Neutrophil (primary cell): ENCODE measurements around the gene SPRR5.

Experiments
- H3K27ac ChIP-seq: fragments of 200-600 bp; sonication (generic); 2 replicates; pipeline ENCODE4 v1.5.1; 2016; ENCODE audit warnings: mild to moderate bottlenecking, moderate library complexity
- H3K27me3 ChIP-seq: fragments of 200-600 bp; sonication (generic); 2 replicates; pipeline ENCODE4 v1.6.0; 2016; ENCODE audit warnings: mild to moderate bottlenecking
- H3K36me3 ChIP-seq: fragments of 200-600 bp; sonication (generic); 2 replicates; pipeline ENCODE4 v1.5.1; 2017
- H3K4me1 ChIP-seq, 2 experiments: fragments of 200-600 bp in 1 of 2; sonication (generic) in 1 of 2; 1 replicate in 1 of 2; 2 replicates in 1 of 2; pipeline versions ENCODE4 v1.5.1 to v1.6.1; 2013 to 2016; ENCODE audit warnings: low read depth in 1 of 2, low read length in 1 of 2, mild to moderate bottlenecking in 1 of 2, moderate library complexity in 1 of 2; ENCODE audit not compliant: control insufficient read depth in 1 of 2, insufficient read depth in 1 of 2
- H3K4me3 ChIP-seq, 2 experiments: fragments of 200-600 bp in 1 of 2; sonication (generic) in 1 of 2; 1 replicate in 1 of 2; 2 replicates in 1 of 2; pipeline ENCODE4 v1.5.1; 2013 to 2016; ENCODE audit warnings: low read depth in 1 of 2, low read length in 1 of 2, mild to moderate bottlenecking in 1 of 2, moderate library complexity in 1 of 2
- H3K9me3 ChIP-seq: fragments of 200-600 bp; sonication (generic); 2 replicates; pipeline ENCODE4 v1.5.1; 2016
- CTCF ChIP-seq: fragments of 200-600 bp; sonication (generic); IDR thresholded peaks from 2 replicates; pipeline ENCODE4 v1.5.1; 2016; ENCODE audit warnings: antibody characterized with exemption

Gene SPRR5

GRCh38 chr1:152959273-152959672 is 12.3 kb downstream of the SPRR5 start:
- H3K4me3 ChIP-seq = no peak overlapping the region
- peaks cover 3% of the 10 kb centered on the region for H3K27me3 ChIP-seq
- H3K9me3 ChIP-seq = no peaks in the 10 kb centered on the region
- no peaks in the 10 kb centered on the region for H3K4me1 ChIP-seq
- TF ChIP-seq CTCF = no peak
- no peak overlapping the region for H3K27ac ChIP-seq
- H3K36me3 ChIP-seq = no peaks in the 10 kb centered on the region

- Histone ChIP-seq H3K9me3 (no peaks in the 10 kb centered on the region), H3K27me3 (peaks cover 3% of the 10 kb centered on the region), H3K27ac (no peak overlapping the region), H3K36me3 (no peaks in the 10 kb centered on the region), H3K4me3 (no peak overlapping the region), H3K4me1 (no peaks in the 10 kb centered on the region)
- TF ChIP-seq CTCF = no peak
These were observed 12.9 kb downstream of the SPRR5 start for GRCh38 chr1:152959801-152960451.

DNA sequence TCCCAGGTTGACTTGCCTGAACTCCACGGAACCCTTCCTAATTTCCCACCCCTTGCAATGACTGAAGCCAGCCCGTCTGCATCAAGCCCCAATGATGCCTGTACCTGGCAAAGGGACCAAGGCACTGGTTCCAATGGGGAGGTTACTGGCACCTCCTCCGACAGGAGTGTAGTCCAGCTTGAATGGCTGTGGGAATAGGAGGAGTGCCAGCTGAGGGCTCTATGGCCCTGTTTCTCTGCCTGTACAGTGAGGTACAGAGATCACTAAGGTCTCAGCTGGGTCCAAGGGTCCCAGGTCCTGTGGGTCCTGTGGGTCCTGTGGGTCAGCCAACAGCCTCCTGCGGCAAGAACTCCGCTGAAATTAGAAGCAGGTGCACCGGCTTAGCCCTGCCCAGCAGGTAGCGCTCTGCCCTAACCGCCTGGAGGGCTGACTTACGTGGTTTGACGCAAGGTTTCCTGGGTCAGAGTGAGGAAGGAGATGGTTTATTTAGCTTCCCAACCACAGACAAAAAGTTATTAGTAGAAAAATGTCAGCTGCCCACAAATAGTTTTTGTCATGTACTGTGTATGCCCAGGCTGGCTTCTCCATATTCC is 13.5 kb downstream of the SPRR5 start:
- Histone ChIP-seq H3K4me1 (no peaks in the 10 kb centered on the region), H3K27me3 (peaks cover 4% of the 10 kb centered on the region), H3K9me3 (no peaks in the 10 kb centered on the region), H3K36me3 (no peaks in the 10 kb centered on the region), H3K27ac (no peak overlapping the region), H3K4me3 (no peak overlapping the region)
- TF ChIP-seq CTCF = no peak

DNA sequence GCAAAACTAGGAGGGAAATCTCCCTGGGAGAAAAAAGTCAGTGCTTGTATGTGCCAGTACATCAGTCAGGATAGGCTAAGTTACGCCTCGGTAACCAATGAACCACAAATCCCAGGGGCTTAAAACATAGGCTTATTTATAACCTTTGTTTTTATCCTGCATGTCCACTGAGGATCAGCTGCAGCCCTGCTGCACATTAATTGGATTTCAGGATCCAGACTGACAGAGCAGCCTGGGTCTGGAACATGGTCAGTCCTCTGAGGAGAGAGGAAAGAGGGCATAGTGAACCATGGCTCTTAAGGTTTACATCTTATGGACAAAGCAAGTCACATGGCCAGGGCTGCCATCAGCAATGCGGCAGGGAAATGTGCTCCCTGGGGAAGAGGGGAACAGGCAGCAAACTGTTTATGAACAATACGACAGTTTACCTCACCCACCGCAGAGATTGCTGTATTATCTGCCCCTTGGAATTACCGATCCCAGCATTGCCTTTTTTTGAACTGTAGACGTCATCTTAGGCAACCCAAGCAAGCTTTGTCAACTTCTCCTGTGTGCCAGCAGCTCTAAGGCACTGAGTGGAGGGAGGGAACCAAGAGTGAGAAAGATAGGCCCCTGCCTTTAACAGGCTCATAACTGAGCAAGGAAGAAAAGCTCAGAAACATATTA is 14.4 kb downstream of the SPRR5 start:
- Histone ChIP-seq H3K27me3 (peaks cover 12% of the 10 kb centered on the region), H3K4me3 (no peak overlapping the region), H3K27ac (no peak overlapping the region), H3K9me3 (no peaks in the 10 kb centered on the region), H3K4me1 (no peaks in the 10 kb centered on the region), H3K36me3 (no peaks in the 10 kb centered on the region)
- no peak for TF ChIP-seq CTCF

DNA sequence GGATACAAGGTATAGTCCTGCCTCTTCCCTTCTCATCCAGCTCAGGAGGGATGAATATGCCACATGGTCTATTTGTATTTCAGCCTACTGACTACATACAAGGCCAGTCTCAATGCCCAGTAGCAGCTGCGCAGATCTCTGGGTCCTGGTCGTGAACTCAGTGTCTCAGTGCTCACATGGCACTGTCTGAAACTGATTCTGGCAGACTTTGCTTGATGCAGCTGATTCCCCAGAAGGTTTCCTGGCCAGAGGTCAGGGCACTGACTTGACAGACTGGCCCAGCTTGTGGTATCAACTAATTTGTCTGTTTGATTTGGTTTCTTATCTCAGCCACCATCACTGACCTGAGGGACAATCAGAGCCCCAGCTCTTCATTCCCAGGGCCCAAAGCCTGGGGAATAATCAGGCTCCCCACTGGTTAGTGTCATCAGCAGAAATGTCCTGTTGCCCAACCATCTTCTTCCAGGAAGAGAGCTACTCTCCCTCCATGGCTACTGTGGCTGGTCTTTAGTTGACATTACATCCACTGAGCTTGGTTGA is 15.9 kb downstream of the SPRR5 start:
- TF ChIP-seq CTCF = no peak
- no peaks in the 10 kb centered on the region for H3K36me3 ChIP-seq
- no peaks in the 10 kb centered on the region for H3K4me1 ChIP-seq
- H3K27me3 ChIP-seq = peaks cover 24% of the 10 kb centered on the region
- no peak overlapping the region for H3K4me3 ChIP-seq
- H3K9me3 ChIP-seq = no peaks in the 10 kb centered on the region
- no peak overlapping the region for H3K27ac ChIP-seq
